Measurements from ENCODE around the gene LMOD3.

LMOD3 gene

DNA sequence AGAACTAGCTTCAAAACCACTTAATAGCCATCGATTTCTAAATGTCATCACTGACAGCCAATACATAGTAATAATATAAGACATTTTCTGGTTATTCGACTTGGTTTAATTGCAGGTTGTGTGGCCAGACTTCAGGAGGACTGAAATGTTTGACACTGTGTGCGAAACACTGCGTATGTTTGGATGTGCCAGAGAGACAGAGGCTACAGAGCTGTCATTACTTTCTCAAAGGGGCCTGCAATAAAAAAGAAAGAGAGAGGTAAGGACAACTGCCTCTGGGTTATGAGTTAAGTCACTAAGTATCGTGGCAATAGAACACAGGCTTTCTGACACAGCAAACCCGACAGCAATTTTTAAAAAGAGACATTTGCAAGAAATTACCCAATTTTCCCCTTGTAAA lies 882 bp downstream of the LMOD3 start:
- no peak for DNase-seq

DNA sequence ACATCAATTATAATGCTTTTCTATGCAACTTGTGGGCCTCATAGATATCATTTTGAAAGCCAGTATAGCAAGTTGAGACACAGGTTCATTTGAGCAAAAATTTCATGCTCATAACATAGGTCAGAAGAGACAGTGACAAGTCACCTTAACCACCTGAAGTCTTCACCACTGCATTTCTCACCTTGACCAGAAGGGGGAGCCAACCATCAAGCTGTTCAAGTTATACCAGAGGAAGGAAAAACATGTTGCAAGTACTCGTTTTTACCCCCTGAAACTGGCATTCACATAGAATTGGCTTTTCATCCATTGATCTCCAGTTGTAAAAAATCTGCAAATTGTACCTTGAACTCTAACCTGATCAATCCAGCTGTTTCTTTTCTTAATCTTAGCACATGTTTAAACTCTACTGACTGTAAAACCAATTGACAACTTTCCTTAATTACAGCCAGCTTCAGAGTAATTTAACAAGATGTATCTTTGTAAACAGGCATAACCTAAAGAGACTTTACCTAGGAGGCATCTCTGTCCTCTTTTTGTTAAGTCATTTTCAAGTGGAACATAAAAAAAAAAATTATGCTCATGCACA lies 1.4 kb downstream of the LMOD3 start:
- DNase-seq, result peak; percentile 74

DNA sequence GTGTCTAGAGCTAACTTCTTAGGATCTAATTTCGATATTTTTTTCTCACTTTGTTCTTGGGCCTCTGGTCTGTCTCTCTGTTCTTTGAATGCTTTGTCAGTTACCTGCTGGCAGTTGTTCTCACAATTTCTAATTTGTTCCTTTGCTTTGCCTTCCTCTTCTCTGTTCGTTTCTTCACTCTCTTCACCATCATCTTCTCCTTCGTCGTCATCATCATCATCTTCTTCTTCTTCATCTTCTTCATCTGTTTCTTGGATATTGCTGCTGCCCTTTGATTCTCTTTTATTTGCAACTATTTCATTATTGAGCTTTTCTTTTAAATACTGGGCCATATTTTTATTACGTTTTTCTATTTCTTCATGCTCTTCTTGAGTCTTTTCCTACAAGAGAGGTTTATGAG lies 2.7 kb downstream of the LMOD3 start:
- no peak for DNase-seq

DNA sequence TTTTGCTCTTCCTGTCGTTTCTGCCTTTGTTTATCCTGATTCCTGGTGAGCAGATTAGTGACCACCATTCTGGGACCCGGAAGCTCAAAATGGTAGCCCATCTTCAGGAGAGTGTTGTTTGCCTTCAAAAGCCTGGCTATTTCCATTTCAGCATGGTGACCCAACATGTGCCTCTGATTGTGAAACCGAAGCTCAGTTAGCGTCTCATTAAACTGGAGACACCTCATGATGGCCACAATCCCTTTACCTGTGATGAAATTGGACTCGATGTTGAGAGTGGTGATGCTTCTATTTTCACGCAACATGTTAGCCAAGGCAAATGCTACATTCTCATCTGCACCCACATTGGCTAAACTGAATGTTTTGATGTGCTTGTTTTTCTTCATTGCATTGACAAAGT lies 3.3 kb downstream of the LMOD3 start:
- no peak for DNase-seq

DNA sequence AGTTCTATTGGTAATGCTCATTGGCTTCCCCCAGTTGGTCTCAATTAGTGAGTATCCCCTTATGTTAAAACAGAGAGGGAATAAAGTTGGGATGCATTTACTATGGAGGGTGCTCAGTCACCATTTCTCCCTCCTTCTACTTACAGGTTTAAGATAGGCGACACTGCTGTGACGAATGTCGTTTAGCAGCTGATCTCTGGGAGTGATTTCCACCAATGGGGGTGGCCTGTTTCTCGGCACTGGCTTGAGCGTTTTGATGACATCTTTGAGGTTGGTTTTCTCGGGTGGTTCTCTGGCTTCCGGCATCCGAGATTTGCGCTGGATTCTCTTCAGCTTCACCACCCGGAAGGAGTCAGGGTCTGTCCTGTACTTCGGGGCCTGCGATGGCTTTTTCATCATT lies 3.8 kb downstream of the LMOD3 start:
- no peak for DNase-seq

DNA sequence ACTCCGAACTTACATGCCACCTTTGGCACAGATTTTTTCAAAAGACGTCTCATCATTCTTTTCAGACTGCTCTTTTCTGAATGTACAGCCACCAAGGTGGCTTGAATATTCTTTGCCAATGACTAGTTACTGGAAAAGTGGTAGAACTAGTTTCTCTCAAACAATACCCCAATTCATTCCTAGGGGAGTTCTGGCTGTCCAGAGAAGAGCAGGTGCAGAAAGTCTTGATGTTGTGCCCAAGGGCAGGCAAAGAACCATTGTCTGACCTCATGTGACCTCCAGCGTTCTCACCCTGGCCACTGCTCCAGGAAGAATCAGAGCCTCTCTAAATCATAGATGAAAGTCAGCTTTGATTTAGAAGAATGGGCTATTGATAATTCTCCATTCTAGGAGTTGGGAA lies 5.5 kb downstream of the LMOD3 start:
- no peak for DNase-seq

DNA sequence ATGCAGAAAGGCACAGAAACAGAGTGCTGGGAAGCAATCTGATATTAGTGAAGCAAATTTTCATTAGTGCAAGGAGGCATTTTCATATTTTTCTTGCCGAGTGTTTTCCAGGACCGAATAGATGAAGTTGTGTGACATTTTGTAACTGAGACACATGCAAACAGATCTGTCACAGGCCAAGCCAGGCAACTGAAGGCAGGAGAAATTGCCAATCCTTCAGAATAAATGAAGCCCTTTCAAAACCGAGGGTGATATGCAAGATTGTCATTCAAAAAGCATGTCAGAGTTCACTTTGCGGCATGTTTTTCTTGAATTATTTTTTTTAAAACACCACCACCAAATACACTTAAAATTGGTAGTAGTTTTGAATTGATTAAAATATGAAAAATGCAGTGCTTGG lies 6.2 kb downstream of the LMOD3 start:
- no peak for DNase-seq

DNA sequence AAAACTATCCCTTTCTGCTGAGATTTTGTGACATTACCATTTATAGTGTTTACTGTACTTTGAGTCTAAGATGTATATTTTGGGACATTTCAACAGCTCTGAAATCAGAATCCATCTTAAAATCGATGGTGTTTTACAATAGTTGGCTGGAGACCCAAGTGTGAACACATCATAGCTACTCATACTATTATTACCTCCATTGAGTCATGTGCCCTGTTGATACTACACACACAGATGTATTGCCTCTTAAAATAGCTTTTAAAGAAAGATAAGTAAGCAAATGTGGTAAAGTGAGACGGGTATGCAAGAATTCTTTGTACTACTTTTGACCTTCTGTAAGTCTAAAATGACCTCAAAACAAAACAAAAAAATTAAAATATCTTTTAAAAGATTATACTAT lies 6.7 kb downstream of the LMOD3 start:
- DNase-seq, result no peak

DNA sequence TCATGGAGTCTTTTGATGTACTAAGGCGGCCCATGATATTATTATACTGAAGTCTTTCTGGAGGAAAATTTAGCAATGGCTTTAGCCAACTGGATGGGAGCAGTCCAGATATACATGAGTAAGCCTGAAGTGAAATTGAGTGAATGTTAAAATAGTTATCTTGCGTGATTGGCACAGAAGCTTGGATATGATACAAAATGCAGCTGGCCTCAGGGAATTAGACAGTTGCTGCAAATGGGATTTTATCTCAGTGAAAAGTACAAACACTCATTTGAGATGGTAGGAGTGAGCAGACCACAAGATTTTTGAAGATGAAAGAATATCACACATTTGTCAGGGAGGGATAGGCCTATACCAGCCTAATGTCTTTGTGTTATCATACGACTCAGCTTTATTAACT lies 8.9 kb downstream of the LMOD3 start:
- no peak for DNase-seq

DNA sequence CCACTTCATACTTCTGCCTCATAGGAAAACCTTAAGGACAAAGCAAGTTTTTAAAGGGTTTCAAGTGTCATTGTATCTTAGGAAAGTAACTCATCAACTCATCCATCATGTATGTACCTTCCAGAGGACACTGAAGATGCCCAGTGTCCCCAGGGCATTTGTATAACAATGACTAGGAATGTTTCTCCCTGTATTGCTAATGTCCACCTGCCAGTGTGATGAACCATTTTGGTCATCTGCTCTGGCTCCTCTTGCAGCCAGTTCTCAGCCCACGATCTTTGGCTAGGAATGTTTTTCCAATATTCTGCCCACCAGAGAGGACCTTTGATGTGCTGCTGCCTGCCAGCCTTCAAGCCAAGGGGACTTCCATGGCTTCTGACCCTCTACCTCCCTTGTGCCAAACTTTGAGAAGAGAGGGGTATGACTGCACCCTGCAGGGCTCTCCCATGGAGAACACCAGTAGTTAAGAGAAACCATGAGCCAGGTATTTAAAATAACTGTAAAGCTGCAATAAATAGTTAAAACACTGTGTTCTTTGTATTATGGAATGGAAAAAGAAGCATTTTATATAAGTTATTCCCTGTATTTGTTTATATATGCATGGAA lies 11.4 kb downstream of the LMOD3 start:
- no peak for DNase-seq

DNA sequence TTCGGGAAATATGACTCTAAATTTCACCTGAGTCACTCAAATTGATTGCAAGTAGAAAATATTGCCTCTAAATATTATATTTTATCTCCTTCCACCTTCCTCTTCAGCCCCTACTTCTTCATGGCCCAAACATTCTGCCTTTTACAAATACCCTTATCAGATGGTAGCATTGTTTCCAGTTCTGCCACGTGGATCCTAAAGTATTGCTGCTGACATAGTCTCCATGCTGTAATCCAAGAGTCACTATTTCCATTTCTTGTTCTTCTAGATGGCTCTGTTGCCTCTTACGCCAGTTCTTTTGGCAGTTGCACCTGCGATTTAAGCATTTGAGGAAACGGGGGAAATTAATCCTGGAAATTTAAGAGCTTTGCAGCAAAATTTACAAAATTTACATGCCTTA lies 13.6 kb downstream of the LMOD3 start:
- no peak for DNase-seq

DNA sequence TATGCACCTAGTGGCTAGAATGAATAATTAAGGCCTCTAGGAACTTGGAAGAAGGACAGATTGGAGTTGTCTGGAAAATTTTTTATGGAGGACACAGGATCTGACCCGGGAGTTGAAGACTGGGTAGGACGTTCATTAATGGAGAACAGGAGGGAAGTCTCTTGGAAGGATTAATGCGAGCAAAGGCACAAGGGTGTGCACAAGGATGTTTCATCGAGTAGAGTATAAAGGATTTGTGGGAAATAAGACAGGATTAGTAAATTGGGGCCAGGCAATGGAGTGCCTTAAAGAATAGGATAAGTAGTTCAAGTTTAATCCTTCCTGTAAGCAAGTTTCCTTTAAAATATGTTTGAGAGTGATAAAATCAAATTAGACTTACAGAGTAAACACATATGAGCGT lies 14.6 kb downstream of the LMOD3 start:
- no peak for DNase-seq

DNA sequence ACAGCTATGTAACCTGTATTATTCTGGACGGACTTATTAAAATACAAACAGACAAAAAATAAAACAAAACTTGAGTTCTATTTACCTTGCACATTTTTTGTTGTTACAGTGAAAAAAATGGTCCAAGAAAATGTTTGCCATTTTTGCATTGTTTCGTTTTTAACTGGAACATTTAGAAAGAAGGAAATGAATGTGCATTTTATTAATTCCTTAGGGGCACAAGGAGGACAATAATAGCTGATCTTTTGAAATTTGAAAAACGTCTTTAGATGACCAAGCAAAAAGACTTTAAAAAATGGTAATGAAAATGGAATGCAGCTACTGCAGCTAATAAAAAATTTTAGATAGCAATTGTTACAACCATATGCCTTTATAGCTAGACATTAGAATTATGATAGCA lies 17.1 kb downstream of the LMOD3 start:
- DNase-seq, result no peak

DNA sequence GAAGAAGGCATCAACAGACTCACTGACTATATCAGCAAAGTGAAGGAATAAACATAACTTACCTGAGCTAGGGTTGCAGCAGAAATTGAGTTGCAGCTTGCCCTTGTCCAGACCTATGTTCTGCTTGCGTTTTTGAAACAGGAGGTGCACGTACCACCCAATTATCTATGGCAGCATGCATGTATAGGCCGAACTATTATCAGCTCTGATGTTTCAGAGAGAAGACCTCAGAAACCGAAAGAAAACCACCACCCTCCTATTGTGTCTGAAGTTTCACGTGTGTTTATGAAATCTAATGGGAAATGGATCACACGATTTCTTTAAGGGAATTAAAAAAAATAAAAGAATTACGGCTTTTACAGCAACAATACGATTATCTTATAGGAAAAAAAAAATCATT lies 17.8 kb downstream of the LMOD3 start:
- DNase-seq, result no peak

DNA sequence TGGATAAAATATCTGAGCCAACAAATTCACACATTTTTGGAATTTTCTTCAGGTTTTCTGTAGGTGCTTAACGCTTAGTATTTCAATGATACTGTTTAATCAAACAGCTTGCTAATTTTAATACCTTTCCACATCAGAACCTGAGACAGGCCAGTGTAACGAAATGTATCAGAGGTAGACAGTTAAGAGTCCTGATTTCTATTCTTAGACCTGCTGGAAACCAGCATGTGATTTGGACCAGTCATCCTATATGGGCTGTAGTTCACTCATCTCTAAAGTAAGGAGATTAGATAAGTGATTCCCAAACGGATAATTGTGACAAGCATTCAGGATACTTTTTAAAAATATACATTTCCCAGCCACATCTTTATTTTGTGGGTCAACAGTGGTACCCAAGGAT lies 19.3 kb downstream of the LMOD3 start:
- DNase-seq, result no peak

DNA sequence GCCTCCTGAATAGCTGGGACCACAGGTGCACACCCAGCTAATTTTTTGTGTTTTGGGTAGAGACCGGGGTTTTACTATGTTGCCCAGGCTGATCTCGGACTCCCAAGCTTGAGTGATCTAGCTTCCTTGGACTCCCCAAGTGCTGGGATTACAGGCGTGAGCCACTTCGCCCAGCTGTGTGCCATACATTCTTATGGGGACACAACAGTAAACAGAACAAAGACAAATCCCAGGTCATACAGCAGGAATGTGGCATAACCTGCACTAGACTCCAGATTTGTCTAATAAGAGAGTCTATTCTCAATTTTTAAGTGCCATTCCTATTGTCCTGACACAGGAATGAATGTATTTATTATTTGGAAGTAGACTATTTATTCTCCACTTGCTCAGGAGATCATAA lies 20.0 kb downstream of the LMOD3 start:
- no peak for DNase-seq

DNA sequence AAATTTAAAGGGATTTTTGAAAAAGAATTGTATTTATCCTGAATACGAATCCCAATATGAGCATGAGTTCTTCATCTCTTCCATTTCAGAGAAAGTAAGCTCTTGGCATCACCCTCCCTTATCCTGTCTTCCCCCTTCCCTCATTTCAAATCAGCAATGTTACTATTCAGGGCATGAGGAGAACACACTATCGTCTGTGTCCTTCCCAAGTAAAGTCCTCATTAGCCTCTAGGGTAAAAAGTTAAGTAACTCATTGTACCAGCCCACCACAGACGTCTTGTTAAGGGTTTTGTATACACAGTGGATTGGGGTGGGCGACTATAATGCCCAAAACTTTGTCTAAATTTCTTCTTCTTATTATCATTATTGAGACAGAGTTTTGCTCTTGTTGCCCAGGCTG lies 22.8 kb downstream of the LMOD3 start:
- DNase-seq, result no peak

DNA sequence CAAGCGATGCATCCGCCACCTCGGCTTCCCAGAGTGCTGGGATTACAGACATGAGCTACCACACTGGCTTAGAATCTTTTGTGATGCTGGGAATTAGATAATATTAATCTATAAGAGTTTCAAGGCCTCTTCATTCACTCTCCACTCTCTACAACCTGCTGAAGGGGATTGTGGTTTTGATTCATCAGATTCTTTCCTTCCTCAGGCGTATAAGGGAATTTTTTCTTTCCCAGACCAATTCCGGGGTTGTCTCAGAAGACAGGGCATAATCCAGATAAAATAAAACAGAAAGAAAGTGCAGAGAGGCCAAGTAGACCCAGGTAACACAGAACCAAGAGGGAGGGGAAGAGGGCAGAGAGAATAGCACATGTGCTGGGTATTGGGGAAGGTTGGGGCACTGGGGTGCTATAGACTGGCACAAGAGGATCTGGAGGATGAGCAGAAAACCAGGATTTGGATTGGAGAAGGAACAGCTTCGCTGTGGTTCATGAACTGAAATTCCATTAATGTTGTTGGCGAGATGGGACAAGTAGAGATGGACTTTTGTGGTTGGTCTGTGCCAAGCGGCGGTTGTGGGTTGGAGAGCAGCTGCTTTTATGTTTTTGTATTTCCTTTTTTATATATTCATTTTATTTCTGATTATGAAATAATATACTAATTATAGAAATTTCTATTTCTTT lies 24.8 kb downstream of the LMOD3 start:
- no peak for DNase-seq

DNA sequence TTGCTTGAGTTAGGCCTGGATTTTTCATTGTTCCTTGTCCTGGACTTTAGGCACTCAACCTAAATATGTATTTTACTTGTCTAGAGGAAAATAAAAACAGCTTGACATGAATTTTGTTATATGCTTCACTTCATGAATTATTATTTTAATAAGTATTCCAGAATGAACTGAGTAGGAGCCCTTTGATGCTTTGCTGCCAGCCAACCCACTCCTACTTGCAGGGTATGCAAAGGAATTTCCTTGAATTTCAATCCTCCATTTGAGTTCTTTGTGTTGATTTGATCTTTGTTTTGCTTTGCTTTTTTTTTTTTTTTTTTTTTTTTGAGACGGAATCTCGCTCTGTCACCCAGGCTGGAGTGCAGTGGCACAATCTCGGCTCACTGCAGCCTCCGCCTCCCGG lies 26.1 kb downstream of the LMOD3 start:
- no peak for DNase-seq

DNA sequence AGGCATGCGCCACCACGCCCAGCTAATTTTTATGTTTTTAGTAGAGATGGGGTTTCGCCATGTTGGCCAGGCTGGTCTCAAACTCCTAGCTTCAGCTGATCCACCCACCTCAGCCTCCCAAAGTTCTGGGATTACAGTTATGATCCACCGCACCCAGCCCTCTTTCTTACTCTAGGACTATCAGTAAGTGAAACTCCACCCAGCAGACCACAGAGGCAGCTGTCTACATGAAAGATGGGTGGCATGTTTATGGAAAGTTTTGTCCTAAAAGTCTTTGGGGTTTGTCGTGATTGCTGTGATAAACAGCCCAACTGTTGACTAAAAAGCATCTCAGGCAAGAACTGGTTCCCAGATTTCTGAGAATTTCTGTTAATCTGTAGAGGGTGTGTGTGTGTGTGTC lies 26.8 kb downstream of the LMOD3 start:
- DNase-seq, result no peak

DNA sequence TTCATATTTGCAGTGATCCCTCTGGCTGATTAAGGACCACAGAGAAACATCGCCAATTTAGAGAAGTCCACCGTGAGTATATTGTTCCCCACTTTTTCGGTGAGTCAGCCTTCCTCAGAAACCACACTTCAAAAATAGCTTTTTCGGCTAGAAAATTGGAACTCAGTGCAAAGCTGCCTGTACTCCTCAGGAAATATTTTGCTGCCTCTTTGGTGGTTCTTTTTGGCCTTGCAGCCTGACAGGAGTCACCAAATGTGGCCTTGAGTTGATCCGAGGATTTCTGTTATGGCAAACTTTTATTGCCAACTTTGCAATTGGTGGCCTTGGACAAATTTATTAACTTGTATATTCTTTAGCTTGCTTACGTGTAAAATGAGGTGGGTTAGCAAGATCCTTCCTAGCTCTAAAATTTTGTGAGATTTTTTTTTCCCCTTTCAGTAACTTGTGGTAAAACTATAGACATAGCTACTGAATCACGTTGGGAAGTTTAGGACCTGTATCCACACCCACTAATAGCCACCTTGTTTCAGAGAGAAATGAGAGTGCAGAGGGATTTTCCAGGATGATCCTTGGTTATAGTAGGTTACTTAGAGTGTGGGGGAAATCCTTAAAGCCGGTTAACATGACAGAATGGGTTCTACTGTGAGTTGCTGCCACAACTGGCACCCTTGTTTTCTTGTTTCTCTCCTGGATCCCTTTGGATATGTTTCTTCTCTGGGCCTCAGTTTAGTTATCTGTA lies 27.8 kb downstream of the LMOD3 start:
- DNase-seq, result no peak

DNA sequence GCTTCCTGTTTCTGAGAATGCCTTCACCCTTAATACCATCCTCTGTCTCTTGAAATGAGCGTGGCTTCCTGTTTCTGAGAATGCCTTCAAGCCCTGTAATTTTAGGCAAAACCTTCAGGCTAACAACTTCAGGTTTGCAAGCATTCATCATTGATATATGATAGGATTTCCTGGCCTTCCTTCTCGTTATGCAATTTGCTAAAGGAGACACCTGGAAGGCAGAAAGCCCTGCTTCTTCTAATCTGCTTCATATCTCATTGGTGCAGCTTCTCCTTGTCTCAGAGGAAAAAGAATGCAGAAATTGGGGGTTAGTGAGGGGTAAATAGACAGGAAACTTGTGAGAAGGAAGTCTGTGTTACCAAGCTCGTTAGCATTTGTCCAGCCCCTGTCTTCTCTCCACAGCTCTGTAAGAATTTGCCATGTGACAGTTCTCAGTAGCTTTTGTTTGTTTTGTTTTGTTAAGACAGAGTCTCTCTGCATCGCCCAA lies 30.3 kb downstream of the LMOD3 start:
- peak; percentile 9 for DNase-seq

DNA sequence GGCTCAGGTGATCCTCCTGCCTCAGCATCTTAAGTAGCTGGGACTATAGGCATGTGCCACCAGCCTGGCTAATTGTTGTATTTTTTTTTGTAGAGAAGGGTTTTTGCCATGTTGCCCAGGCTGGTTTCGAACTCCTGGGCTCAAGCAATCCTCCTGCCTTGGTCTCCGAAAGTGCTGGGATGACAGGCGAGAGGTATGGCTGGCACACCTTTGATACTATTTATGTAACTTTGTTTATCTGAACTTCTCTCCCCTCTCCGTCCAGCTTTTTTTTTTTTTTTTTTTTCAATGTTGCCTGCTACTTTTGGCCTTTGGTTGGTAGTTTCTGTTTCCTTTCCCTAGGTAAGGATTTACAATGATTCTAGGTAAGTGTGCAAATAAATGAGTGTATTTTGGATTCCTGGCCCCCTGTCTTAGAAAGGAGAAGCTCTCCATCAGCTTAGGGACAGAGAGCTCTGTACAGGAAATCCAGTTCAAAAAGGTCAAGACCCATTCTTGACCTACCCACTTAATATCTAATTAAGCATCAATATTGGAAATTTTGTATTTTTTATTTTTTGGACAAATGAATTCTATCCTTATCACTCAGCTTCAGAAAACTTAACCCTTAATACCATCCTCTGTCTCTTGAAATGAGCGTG lies 30.9 kb downstream of the LMOD3 start:
- no peak for DNase-seq

DNA sequence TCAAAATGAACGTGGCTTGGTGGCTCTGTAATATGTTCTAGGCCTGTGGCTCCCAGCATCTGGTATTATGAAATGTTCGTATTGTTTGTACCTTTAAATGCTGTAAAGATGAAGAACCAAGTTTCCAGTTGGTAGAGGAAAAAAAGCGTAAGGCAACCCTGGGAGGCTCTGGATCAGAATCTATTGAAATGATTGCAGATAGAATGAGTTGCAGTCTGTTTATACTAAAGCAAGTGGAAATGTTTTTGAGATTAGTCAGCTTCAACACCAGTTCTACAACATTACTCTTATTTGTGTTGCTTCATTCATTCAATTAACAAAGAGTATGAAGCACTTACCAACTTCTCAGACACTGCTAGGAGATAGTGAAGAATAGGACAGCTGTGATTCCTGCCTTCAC lies 32.4 kb downstream of the LMOD3 start:
- DNase-seq, result no peak

Measured in CD4-positive, alpha-beta T cell treated with Interferon gamma for 1 hour (primary cell).